GM12878 (cell line): Measurements from ENCODE around the gene POU6F2. TPM values are rescaled to one million over a fixed set of nuclear protein-coding genes. Genes with fewer than 3 reads are reported as not detected.

Experiments
- ATAC-seq: fragments of 200-7000 bp; cut with Tn5 transposase; 3 replicates; pipeline ENCODE4 v1.9.1; 2020; ENCODE audit warnings: mild to moderate bottlenecking, moderate library complexity
- BruUV-seq: library from RNA; stranded (reverse); fragments of 400-500 nt; replicated peaks from 2 replicates; lab custom pipeline; 2021; lab: Mats Ljungman, UMichigan
- CTCF ChIA-PET: fragments of 300-600 bp; sonication (Branson Sonifier 250); formaldehyde crosslinking; extraction: SDS; loops from one replicate; lab custom pipeline; 2021; ENCODE audit warnings: inconsistent platforms; lab: Yijun Ruan, JAX
- POLR2A ChIA-PET: fragments of 350-600 bp; formaldehyde crosslinking; extraction: SDS; loops from one replicate; lab custom pipeline; 2021; ENCODE audit warnings: inconsistent platforms; lab: Charles Lee
- RAD21 ChIA-PET: fragments of 300-600 bp; sonication (Branson Sonifier 250); formaldehyde crosslinking; loops from one replicate; lab custom pipeline; 2023; ENCODE audit warnings: antibody characterized with exemption; ENCODE audit not compliant: unreplicated experiment; lab: Charles Lee
- SMC1A ChIA-PET: fragments of 300-600 bp; sonication (Branson Sonifier 250); formaldehyde crosslinking; loops from one replicate; lab custom pipeline; 2023; ENCODE audit not compliant: unreplicated experiment, uncharacterized antibody; lab: Charles Lee
- DNase-seq: peaks from one replicate; pipeline ENCODE4 v3.0.0-alpha.2; 2011; ENCODE audit warnings: low read depth, low spot score
- FAIRE-seq: peaks from 3 replicates; lab custom pipeline; 2011; peaks lifted over from hg19 to GRCh38; lab: Jason Lieb, UNC
- H2AFZ ChIP-seq: 2 replicates; pipeline ENCODE4 v1.6.0; 2011; ENCODE audit warnings: low read depth, low read length, control low read depth; ENCODE audit not compliant: control insufficient read depth
- H3K27ac ChIP-seq: 2 replicates; pipeline ENCODE4 v1.5.1; 2011; ENCODE audit warnings: control low read depth; ENCODE audit not compliant: control insufficient read depth, insufficient read depth
- H3K27me3 ChIP-seq, 2 experiments: replicated peaks in 1 of 2; 2 replicates each; pipeline versions ENCODE4 v1.6.0 to v1.6.1; 2011; ENCODE audit warnings: low read length in 1 of 2; ENCODE audit not compliant: control insufficient read depth in 2 of 2, insufficient read depth in 2 of 2
- H3K36me3 ChIP-seq, 2 experiments: 2 replicates each; pipeline ENCODE4 v1.5.1; 2011; ENCODE audit warnings: low read length in 1 of 2; ENCODE audit not compliant: control insufficient read depth in 2 of 2, insufficient read depth in 2 of 2
- H3K4me1 ChIP-seq: 2 replicates; pipeline ENCODE4 v1.6.1; 2011; ENCODE audit warnings: mild to moderate bottlenecking, low read length, moderate library complexity, mixed read lengths; ENCODE audit not compliant: control insufficient read depth, insufficient read depth
- H3K4me2 ChIP-seq: 2 replicates; pipeline ENCODE4 v1.6.0; 2011; ENCODE audit warnings: control low read depth; ENCODE audit not compliant: control insufficient read depth, insufficient read depth
- H3K4me3 ChIP-seq: fragments of 200-600 bp; sonication (generic); 2 replicates; pipeline ENCODE4 v1.5.1; 2016
- H3K79me2 ChIP-seq: 2 replicates; pipeline ENCODE4 v1.6.0; 2011; ENCODE audit warnings: low read length; ENCODE audit not compliant: control insufficient read depth, insufficient read depth
- H3K9ac ChIP-seq: 2 replicates; pipeline ENCODE4 v1.8.0; 2011; ENCODE audit warnings: low read length, control low read depth, mixed read lengths; ENCODE audit not compliant: control insufficient read depth, insufficient read depth
- H3K9me3 ChIP-seq: replicated peaks from 3 replicates; pipeline ENCODE4 v1.5.1; 2011; ENCODE audit warnings: mild to moderate bottlenecking, low read length; ENCODE audit not compliant: control insufficient read depth, insufficient read depth
- H4K20me1 ChIP-seq: 2 replicates; pipeline ENCODE4 v1.6.0; 2011; ENCODE audit not compliant: control insufficient read depth, insufficient read depth
- ATF2 ChIP-seq: IDR thresholded peaks from 2 replicates; pipeline ENCODE4 v1.6.1; 2012; ENCODE audit warnings: low read length, inconsistent platforms
- CHD4 ChIP-seq: fragments of 200-600 bp; sonication (generic); IDR thresholded peaks from 2 replicates; pipeline ENCODE4 v1.6.1; 2016; ENCODE audit warnings: mild to moderate bottlenecking
- EGR1 ChIP-seq, 2 experiments: IDR thresholded peaks; 1 replicate in 1 of 2; 2 replicates in 1 of 2; pipeline ENCODE4 v1.6.1; 2011 to 2012; ENCODE audit warnings: low read depth in 2 of 2, low read length in 2 of 2, borderline replicate concordance in 1 of 2, mild to moderate bottlenecking in 1 of 2, moderate library complexity in 1 of 2
- HDGF ChIP-seq: fragments of 450-650 bp; IDR thresholded peaks from 2 replicates; pipeline ENCODE4 v1.6.1; 2016; ENCODE audit warnings: antibody characterized with exemption
- IKZF1 ChIP-seq: fragments of 450-650 bp; conservative IDR thresholded peaks from 2 replicates; pipeline ENCODE4 v1.6.1; 2017; ENCODE audit warnings: antibody characterized with exemption, mild to moderate bottlenecking
- IRF4 ChIP-seq: IDR thresholded peaks from 2 replicates; pipeline ENCODE4 v1.6.1; 2011; ENCODE audit warnings: low read depth, low read length
- KDM1A ChIP-seq: fragments of 200-600 bp; sonication (generic); IDR thresholded peaks from 2 replicates; pipeline ENCODE4 v1.6.1; 2016; ENCODE audit warnings: borderline replicate concordance
- KLF5 ChIP-seq: fragments of 450-650 bp; IDR thresholded peaks from 2 replicates; pipeline ENCODE4 v1.6.1; 2014; ENCODE audit warnings: mild to moderate bottlenecking; ENCODE audit not compliant: partially characterized antibody
- MEF2B ChIP-seq: fragments of 450-650 bp; IDR thresholded peaks from 2 replicates; pipeline ENCODE4 v1.6.1; 2018; ENCODE audit warnings: mild to moderate bottlenecking, moderate library complexity; ENCODE audit not compliant: partially characterized antibody, poor library complexity, severe bottlenecking
- MYB ChIP-seq: fragments of 150-350 bp; IDR thresholded peaks from 2 replicates; pipeline ENCODE4 v1.6.1; 2014; ENCODE audit warnings: mild to moderate bottlenecking, low read depth, low read length, borderline replicate concordance
- RAD21 ChIP-seq: IDR thresholded peaks from 2 replicates; pipeline ENCODE4 v1.6.1; 2011; ENCODE audit warnings: mild to moderate bottlenecking, low read depth, low read length, moderate library complexity; ENCODE audit not compliant: insufficient read depth
- RCOR1 ChIP-seq: conservative IDR thresholded peaks from 2 replicates; pipeline ENCODE4 v1.6.1; 2012; ENCODE audit warnings: low read depth, low read length, improper control_type of control experiment
- RELB ChIP-seq: fragments of 450-650 bp; IDR thresholded peaks from 2 replicates; pipeline ENCODE4 v1.6.1; 2017; ENCODE audit warnings: low read depth, mild to moderate bottlenecking, moderate library complexity
- SIN3A ChIP-seq: IDR thresholded peaks from 2 replicates; pipeline ENCODE4 v1.6.1; 2012; ENCODE audit warnings: low read depth, low read length, improper control_type of control experiment
- SMAD1 ChIP-seq: fragments of 450-650 bp; IDR thresholded peaks from 2 replicates; pipeline ENCODE4 v1.6.1; 2018; ENCODE audit warnings: mild to moderate bottlenecking, low read depth; ENCODE audit not compliant: partially characterized antibody
- SP1 ChIP-seq: IDR thresholded peaks from one replicate; pipeline ENCODE4 v1.6.1; 2011; ENCODE audit warnings: low read depth, low read length
- ZNF207 ChIP-seq: fragments of 450-650 bp; IDR thresholded peaks from 2 replicates; pipeline ENCODE4 v1.6.1; 2014; ENCODE audit warnings: antibody characterized with exemption, mild to moderate bottlenecking, borderline replicate concordance
- ZNF384 ChIP-seq: IDR thresholded peaks from 2 replicates; pipeline ENCODE4 v1.6.1; 2012; ENCODE audit warnings: low read depth, mild to moderate bottlenecking, low read length, improper control_type of control experiment, borderline replicate concordance
- ZNF622 ChIP-seq: fragments of 450-650 bp; IDR thresholded peaks from 2 replicates; pipeline ENCODE4 v1.6.1; 2017; ENCODE audit warnings: mild to moderate bottlenecking, inconsistent platforms
- ZSCAN29 ChIP-seq: fragments of 450-650 bp; IDR thresholded peaks from 2 replicates; pipeline ENCODE4 v1.6.1; 2017; ENCODE audit warnings: mild to moderate bottlenecking, moderate library complexity
- WGBS: methylation state at CpG from one replicate; pipeline ENCODE4 v1.1.6; 2016; ENCODE audit warnings: low lambda C conversion rate; ENCODE audit not compliant: insufficient replicate concordance, insufficient coverage; ENCODE audit errors: missing lambda C conversion rate; 5-methylcytosine and 5-hydroxymethylcytosine counted together
- in situ Hi-C: fragments of 300-500 bp; cut with MboI; formaldehyde crosslinking; loops from 9 replicates; pipeline ENCODE4 v1.14.3; 2018; ENCODE audit warnings: mixed read lengths
- intact Hi-C: fragments of 100-400 bp; cut with micrococcal nuclease; formaldehyde crosslinking; loops from one replicate; pipeline ENCODE4 v1.14.2; 2022; ENCODE audit not compliant: unreplicated experiment
- polyA plus RNA-seq, 11 experiments: library from polyadenylated mRNA; depleted of rRNA in 4 of 11; unstranded in 6 of 11; stranded (reverse) in 5 of 11; fragments of >200 nt; fragmentation: Nextera tagmentation in 4 of 11; fragmentation: Illumina TruSeq in 1 of 11; extraction: Ambion mirVana in 4 of 11; extraction: Trizol in 1 of 11; gene quantifications; 1 replicate in 1 of 11; 2 replicates in 10 of 11; pipeline versions ENCODE4 v1.2.1 to v1.2.3, GENCODE V29; 2011 to 2016; ENCODE audit warnings: inconsistent platforms in 2 of 11, missing spikeins in 2 of 11, low read depth in 1 of 11
- total RNA-seq, 4 experiments: library from RNA; depleted of rRNA in 3 of 4; stranded (reverse); fragments of >200 nt in 3 of 4; fragmentation: Illumina TruSeq in 1 of 4; extraction: Trizol in 1 of 4; gene quantifications; 2 replicates each; pipeline versions ENCODE4 v1.2.1 to v1.2.3, GENCODE V29; 2013 to 2021

Gene POU6F2
- total and polyA plus RNA-seq, 10 of the 15 experiments (the other 5 are each of a cell fraction or from before 2014, with no cell fraction given) = 0.10 TPM; not detected in 9

- SMC1A ChIA-PET = no interaction called here
- no peaks in the 10 kb centered on the region for H4K20me1 ChIP-seq
These were observed 307.5 kb downstream of the POU6F2 start for GRCh38 chr7:39285256-39285655.

More at GRCh38 chr7:39285256-39285655, 307.5 kb downstream of the POU6F2 start:
- Histone ChIP-seq H3K79me2 (no peaks in the 10 kb centered on the region), H3K9me3 (no peaks in the 10 kb centered on the region), H2AFZ (no peak overlapping the region), H3K36me3 (no peaks in the 10 kb centered on the region), H3K4me2 (no peak overlapping the region), H3K4me1 (no peaks in the 10 kb centered on the region), H3K27me3 (no peaks in the 10 kb centered on the region), H3K9ac (no peak overlapping the region), H3K4me3 (no peak overlapping the region), H3K27ac (no peak overlapping the region)
- intact Hi-C loops = no loop called here
- FAIRE-seq (no peak), ATAC-seq (no peak), DNase-seq (no peak)
- CTCF ChIA-PET = no interaction called here
- TF ChIP-seq IRF4 (no peak), RELB (no peak), ATF2 (no peak), IKZF1 (no peak), KDM1A (no peak), MEF2B (no peak), ZSCAN29 (no peak), RCOR1 (no peak), ZNF207 (no peak), ZNF384 (no peak), EGR1 (IDR thresholded peaks at IDR 0.05; ENCODE audit: borderline replicate concordance in 1 of 2, low read depth in 2 of 2, low read length in 2 of 2) (no peak), HDGF (no peak), RAD21 (no peak), SMAD1 (no peak), KLF5 (no peak), ZNF622 (no peak), SIN3A (no peak), MYB (no peak), SP1 (no peak), CHD4 (no peak)
- no TSS peak for BruUV-seq
- RAD21 ChIA-PET = no interaction called here
- in situ Hi-C loops = no loop called here
- 30% methylated on average over 2 of the region's 2 CpGs for WGBS
- POLR2A ChIA-PET = no interaction called here
